WERI-Rb-1 (cell line): ENCODE measurements around the gene HSH2D.
"Not testable (repeated sequence)": the region's sequence is repeated elsewhere in the genome, so short reads cannot be mapped to it uniquely, and the experiment has no call there.

Experiments
- DNase-seq: peaks from one replicate; pipeline ENCODE4 v3.0.0-alpha.2; 2020
- H3K27ac ChIP-seq: fragments of 250-450 bp; sonication (Bioruptor Pico); 2 replicates; pipeline ENCODE4 v1.5.1; 2020; ENCODE audit warnings: mild to moderate bottlenecking, moderate library complexity
- H3K27me3 ChIP-seq: fragments of 250-450 bp; sonication (Bioruptor Pico); 2 replicates; pipeline ENCODE4 v1.5.1; 2021; ENCODE audit warnings: mild to moderate bottlenecking, low read depth, moderate library complexity; ENCODE audit not compliant: insufficient read depth, severe bottlenecking
- H3K36me3 ChIP-seq: fragments of 250-450 bp; sonication (Bioruptor Pico); 2 replicates; pipeline ENCODE4 v1.5.1; 2020; ENCODE audit warnings: mild to moderate bottlenecking, moderate library complexity
- H3K4me3 ChIP-seq: 2 replicates; pipeline ENCODE4 v1.5.1; 2011; ENCODE audit warnings: low read depth, mild to moderate bottlenecking, control low read depth, low read length
- H3K9me3 ChIP-seq: fragments of 250-450 bp; sonication (Bioruptor Pico); 2 replicates; pipeline ENCODE4 v1.5.1; 2021; ENCODE audit warnings: mild to moderate bottlenecking, moderate library complexity; ENCODE audit not compliant: severe bottlenecking
- TF ChIP-seq, protein P1 (sequence below): IDR thresholded peaks from 2 replicates; pipeline ENCODE4 v1.5.1; 2011; ENCODE audit warnings: low read depth, mild to moderate bottlenecking, control low read depth, inconsistent platforms, low read length

The HSH2D gene

DNA sequence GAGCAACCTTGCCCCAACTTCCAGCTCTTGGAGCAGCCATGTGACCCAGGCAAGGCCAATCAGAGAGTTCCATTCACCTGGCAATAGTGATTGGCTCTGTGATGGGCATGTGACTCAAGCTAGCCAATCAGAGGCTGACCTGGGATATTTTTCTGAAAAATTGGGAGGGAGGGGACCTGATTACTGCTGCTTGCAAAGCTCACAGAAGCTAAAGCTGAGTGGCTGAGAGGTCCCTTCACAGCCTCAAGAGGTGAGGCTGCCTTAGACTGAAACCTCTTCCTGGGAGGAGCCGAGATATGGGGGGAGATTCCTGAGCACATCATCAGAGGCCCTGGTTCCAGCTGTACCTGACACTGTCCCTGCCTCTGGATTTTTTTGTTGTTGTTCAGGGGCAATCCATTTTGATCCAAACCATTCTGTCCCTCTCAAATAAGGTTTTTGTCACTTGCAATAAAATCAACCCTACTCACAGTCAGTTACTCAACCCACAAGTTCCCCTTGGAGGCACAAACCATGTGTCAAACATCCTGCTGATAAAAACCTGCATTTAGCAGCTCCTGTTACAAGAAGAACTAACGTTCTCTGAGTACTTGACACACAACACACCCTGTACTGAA is 25.1 kb downstream of the HSH2D start:
- TF ChIP-seq, protein P1, sequence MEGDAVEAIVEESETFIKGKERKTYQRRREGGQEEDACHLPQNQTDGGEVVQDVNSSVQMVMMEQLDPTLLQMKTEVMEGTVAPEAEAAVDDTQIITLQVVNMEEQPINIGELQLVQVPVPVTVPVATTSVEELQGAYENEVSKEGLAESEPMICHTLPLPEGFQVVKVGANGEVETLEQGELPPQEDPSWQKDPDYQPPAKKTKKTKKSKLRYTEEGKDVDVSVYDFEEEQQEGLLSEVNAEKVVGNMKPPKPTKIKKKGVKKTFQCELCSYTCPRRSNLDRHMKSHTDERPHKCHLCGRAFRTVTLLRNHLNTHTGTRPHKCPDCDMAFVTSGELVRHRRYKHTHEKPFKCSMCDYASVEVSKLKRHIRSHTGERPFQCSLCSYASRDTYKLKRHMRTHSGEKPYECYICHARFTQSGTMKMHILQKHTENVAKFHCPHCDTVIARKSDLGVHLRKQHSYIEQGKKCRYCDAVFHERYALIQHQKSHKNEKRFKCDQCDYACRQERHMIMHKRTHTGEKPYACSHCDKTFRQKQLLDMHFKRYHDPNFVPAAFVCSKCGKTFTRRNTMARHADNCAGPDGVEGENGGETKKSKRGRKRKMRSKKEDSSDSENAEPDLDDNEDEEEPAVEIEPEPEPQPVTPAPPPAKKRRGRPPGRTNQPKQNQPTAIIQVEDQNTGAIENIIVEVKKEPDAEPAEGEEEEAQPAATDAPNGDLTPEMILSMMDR, result no peak
- Histone ChIP-seq H3K4me3 (no peak overlapping the region), H3K9me3 (peaks cover 4% of the 10 kb centered on the region), H3K27me3 (peaks cover 18% of the 10 kb centered on the region), H3K36me3 (no peaks in the 10 kb centered on the region), H3K27ac (no peak overlapping the region)
- no peak for DNase-seq

DNA sequence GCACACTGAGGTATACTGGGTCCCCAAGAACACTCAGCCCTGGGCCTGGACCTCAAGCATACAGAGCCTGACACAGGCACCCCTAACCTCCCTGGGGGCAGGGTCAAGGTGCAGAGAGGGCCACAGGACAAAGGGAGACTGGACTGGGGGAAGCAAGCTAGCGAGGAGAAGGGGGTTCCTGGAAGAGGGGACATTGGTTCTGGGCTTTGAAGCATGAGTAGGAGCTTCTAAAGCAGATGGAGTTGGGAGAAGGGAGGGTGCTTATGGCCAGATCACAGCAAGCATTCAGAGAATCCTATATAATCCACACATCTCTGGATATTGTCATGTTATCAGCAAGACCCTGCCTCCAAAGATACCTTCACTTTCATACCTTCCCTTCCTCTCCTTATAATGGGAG is 26.6 kb downstream of the HSH2D start:
- DNase-seq, result no peak
- H3K36me3 ChIP-seq, result no peaks in the 10 kb centered on the region
- H3K27me3 ChIP-seq, result peaks cover 18% of the 10 kb centered on the region
- no peak overlapping the region for H3K4me3 ChIP-seq
- TF ChIP-seq, protein P1, result no peak
- no peak overlapping the region for H3K27ac ChIP-seq
- H3K9me3 ChIP-seq, result peaks cover 4% of the 10 kb centered on the region

DNA sequence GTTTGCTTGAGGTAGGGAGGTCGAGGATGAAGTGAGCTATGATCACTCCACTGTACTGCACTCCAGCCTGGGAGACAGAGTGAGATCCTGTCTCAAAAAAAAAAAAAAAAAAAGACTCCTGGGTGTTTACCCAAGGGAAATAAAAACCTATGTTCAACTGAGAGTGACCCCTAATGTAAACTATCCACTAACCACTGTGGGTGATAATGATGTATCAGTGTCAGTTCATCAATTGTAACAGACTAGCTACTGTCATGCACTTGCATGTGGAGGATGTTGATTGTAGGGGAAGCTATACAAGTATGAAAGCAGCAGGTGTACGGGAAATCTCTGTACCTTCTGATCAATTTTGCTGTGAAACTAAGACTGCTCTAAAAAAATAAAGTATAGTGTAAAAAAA is 32.5 kb downstream of the HSH2D start:
- H3K27ac ChIP-seq, result no peak overlapping the region
- TF ChIP-seq, protein P1, result no peak
- no peak for DNase-seq

DNA sequence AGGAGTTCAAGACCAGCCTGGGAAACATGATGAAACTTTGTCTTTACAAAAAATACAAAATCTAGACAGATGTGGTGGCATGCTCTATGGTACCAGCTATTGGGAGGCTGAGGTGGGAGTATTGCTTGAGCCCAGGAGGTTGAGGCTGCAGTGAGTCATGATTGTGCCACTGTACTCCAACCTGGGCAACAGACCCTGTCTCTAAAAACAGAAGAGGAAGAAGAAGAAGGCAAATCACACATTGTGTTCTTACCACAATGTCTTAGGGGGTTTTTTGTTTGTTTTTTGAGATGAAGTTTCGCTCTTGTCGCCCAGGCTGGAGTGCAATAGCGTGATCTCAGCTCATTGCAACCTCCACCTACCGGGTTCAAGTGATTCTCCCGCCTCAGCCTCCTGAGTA is 35.4 kb downstream of the HSH2D start:
- not testable (repeated sequence) for H3K4me3 ChIP-seq, H3K9me3 ChIP-seq, H3K36me3 ChIP-seq, DNase-seq, H3K27ac ChIP-seq
- H3K27me3 ChIP-seq, result peaks cover 32% of the 10 kb centered on the region

More for the DNA sequence above, 32.5 kb downstream of the HSH2D start:
- Histone ChIP-seq H3K9me3 (peaks cover 3% of the 10 kb centered on the region), H3K36me3 (no peaks in the 10 kb centered on the region), H3K27me3 (peaks cover 37% of the 10 kb centered on the region), H3K4me3 (no peak overlapping the region)

DNA sequence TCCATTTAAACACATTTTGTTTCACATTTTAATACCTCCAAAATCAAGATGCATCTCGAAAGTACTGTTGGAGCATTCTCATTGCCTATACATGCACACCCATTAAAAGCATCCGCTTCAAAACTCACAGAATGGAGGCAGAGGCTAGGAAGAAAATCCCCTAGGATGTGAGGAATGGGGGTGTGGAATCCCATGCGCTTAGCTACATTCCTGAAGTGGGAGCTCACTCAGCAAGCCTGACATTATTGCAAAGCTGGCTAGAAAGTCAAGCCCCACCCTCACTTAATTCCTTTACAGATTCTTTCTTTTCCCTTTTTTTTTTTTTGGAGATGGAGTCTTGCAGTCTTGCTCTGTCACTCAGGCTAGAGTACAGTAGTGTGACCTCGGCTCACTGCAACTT is 37.1 kb downstream of the HSH2D start:
- DNase-seq, result no peak
- Histone ChIP-seq H3K4me3 (no peak overlapping the region), H3K27me3 (peaks cover 32% of the 10 kb centered on the region), H3K27ac (no peak overlapping the region), H3K9me3 (peaks cover 1% of the 10 kb centered on the region), H3K36me3 (no peaks in the 10 kb centered on the region)
- TF ChIP-seq, protein P1, result no peak

DNA sequence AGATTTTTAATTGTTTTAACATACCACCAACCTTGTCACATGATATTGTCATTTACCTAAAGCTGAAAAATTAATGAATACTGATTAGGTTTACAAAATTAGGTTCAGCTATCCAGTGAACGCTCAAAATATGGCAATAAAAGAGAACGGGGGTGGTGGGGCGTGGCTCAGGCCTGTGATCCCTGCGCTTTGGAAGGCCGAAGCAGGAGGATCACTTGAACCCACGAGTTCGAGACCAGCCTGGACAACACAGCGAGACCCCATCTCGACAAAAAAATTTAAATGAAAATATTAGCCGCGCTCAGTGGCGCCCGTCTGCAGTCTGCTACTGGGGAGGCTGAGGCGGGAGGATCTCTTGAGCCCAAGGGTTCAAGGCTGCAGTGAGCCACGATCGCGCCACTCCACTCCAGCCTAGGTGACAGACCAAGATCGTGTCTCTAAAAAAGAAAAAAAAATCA is 41.2 kb downstream of the HSH2D start:
- Histone ChIP-seq H3K9me3 (no peaks in the 10 kb centered on the region), H3K27ac (no peak overlapping the region), H3K36me3 (peaks cover 19% of the 10 kb centered on the region), H3K4me3 (peak overlapping the region; percentile 98), H3K27me3 (peaks cover 11% of the 10 kb centered on the region)
- TF ChIP-seq, protein P1, result no peak
- DNase-seq, result no peak
